Measurements from ENCODE around the gene CKAP5. TPM values are rescaled to one million over a fixed set of nuclear protein-coding genes. Genes with fewer than 3 reads are reported as not detected.

The CKAP5 gene
- total RNA-seq, 3 donors from 2014 or later: 32.1 to 45.2 (median 41.4) TPM

- no peak for DNase-seq (ENCODE audit: low spot score in 2 of 2)
- Histone ChIP-seq H3K4me1 (peaks cover 13 to 16% of the 10 kb centered on the region in 2 donors), H3K36me3 (no peaks in the 10 kb centered on the region), H3K9me3 (no peaks in the 10 kb centered on the region), H3K27ac (peak overlapping the region; percentile 11 to 86), H3K27me3 (no peaks in the 10 kb centered on the region), H3K4me3 (no peak overlapping the region)
- TF ChIP-seq POLR2AphosphoS5 (IDR thresholded peaks at IDR 0.05) (no peak), POLR2A (IDR thresholded peaks at IDR 0.05) (no peak), CTCF (IDR thresholded peaks at IDR 0.05) (no peak)
- intact Hi-C loops (cut with DNase I; ENCODE audit: low total_unique reads): no loop called here
Measured at GRCh38 chr11:46694607-46695006, 151.5 kb downstream of the CKAP5 start.

- intact Hi-C loops (cut with DNase I; ENCODE audit: low total_unique reads): no loop called here
- peak overlapping the region in 1 of 3 donors; percentile 22 for H3K4me3 ChIP-seq
- H3K9me3 ChIP-seq: no peaks in the 10 kb centered on the region
- TF ChIP-seq POLR2AphosphoS5 (IDR thresholded peaks at IDR 0.05) (no peak), CTCF (IDR thresholded peaks at IDR 0.05) (no peak), POLR2A (IDR thresholded peaks at IDR 0.05) (no peak)
- peaks cover 12 to 13% of the 10 kb centered on the region in 2 donors for H3K4me1 ChIP-seq
- H3K27ac ChIP-seq: peak overlapping the region; percentile 21 to 86
- H3K36me3 ChIP-seq: no peaks in the 10 kb centered on the region
- H3K27me3 ChIP-seq: no peaks in the 10 kb centered on the region
- DNase-seq (ENCODE audit: low spot score in 2 of 2): no peak
Measured at GRCh38 chr11:46694072-46694471, 152.0 kb downstream of the CKAP5 start.

- Histone ChIP-seq H3K9me3 (no peaks in the 10 kb centered on the region), H3K36me3 (no peaks in the 10 kb centered on the region), H3K4me1 (peaks cover 9% of the 10 kb centered on the region in 2 donors), H3K27ac (peak overlapping the region; percentile 21 to 86), H3K27me3 (no peaks in the 10 kb centered on the region), H3K4me3 (peak overlapping the region in 1 of 3 donors; percentile 22)
- DNase-seq (ENCODE audit: low spot score in 2 of 2): no peak
- intact Hi-C loops (cut with DNase I; ENCODE audit: low total_unique reads): no loop called here
- TF ChIP-seq POLR2AphosphoS5 (IDR thresholded peaks at IDR 0.05) (no peak), POLR2A (IDR thresholded peaks at IDR 0.05) (no peak), CTCF (IDR thresholded peaks at IDR 0.05) (no peak)
Measured at GRCh38 chr11:46693597-46694012, 152.5 kb downstream of the CKAP5 start.

Other genes with a start within 250 kb of the CKAP5 start
- gene HARBI1, start 229.1 kb downstream of the CKAP5 start, total RNA-seq: 1 to 10 TPM; 1.6 to 9.1 (median 3.5) TPM
- gene ATG13, start 228.7 kb downstream of the CKAP5 start, total RNA-seq: 100 to 1,000 TPM in 1 of 3 donors, 10 to 100 TPM in 2; 84.2 to 113 (median 87.5) TPM
- 10 to 100 TPM; 26.5 to 55.7 (median 33.8) TPM for gene ARHGAP1, start 145.7 kb downstream of the CKAP5 start, total RNA-seq
- 1 to 10 TPM; 6.4 to 8.0 (median 7.5) TPM for gene ZNF408, start 145.2 kb downstream of the CKAP5 start, total RNA-seq
- gene F2, start 127.1 kb downstream of the CKAP5 start, total RNA-seq: not detected
- 1 to 10 TPM; 5.2 to 7.5 (median 6.4) TPM for gene LRP4, start 72.3 kb upstream of the CKAP5 start, total RNA-seq
- 10 to 100 TPM; 13.4 to 43.6 (median 30.5) TPM for gene CSTPP1, start 90.5 kb upstream of the CKAP5 start, total RNA-seq